GM10266 (cell line): ENCODE results near the gene ZNF670.

Experiments used
- DNase-seq: peaks from one replicate; pipeline ENCODE4 v3.0.0; 2012; ENCODE audit errors: extremely low spot score
- CTCF ChIP-seq: IDR thresholded peaks from 2 replicates; pipeline ENCODE4 v1.5.1; 2012; ENCODE audit warnings: mild to moderate bottlenecking, low read depth; ENCODE audit not compliant: control insufficient read depth, insufficient read depth; ENCODE audit errors: missing control alignments

ZNF670 gene

GRCh38 chr1:247115141-247115510 is 36.5 kb upstream of the ZNF670 start:
- DNase-seq = peak; percentile 19
- no peak for TF ChIP-seq CTCF

- TF ChIP-seq CTCF = no peak
Observed at GRCh38 chr1:247114351-247115140, 35.9 kb upstream of the ZNF670 start.

DNA sequence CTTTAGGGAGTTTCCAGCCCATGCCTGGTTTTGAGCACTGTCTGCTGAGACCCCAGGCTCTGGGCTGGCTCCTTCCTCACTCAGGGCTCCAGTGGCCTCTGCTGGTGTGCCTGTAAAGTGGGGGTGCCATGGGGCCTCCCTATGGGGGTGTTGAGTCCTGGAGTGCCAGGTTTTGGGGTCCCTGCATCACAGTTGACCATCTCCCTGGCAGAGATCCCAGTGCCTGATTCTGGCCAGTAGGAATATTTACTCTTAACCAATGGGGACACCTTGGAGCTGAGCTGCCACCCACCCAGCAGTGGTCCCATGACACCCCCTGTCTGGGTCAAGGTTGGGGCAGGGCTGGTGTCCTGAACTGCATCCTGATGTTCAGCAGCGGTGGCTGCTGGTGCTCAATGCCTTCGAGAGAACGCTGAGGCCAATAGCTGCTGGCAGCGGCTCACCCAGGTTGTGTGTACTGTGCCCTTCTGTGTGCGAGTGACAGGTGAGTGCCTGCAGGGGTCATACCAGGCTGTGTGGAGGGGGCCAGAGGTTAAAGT is 35.2 kb upstream of the ZNF670 start:
- TF ChIP-seq CTCF = no peak
- DNase-seq = no peak

More at GRCh38 chr1:247114351-247115140, 35.9 kb upstream of the ZNF670 start:
- DNase-seq = no peak

DNA sequence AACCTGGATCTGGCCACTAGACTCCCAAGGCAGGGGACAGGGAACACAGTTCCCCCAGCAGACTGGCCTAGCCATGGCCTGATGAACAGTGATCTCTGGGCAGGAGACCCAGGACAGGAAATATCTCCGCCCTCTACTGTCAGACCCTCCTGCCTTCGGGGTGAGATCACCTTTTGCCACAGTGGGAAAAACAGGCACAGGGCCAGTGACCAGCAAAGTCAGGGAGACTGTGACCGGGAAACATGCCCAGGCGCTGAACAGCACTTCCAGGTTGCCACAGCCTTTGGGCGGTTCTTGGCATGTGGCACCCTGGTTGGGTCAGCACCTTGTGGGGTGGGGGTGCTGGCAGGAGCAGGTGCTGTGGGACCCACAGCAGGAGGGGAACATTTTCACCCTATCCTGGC is 34.5 kb upstream of the ZNF670 start:
- TF ChIP-seq CTCF = no peak
- DNase-seq = peak; percentile 28

DNA sequence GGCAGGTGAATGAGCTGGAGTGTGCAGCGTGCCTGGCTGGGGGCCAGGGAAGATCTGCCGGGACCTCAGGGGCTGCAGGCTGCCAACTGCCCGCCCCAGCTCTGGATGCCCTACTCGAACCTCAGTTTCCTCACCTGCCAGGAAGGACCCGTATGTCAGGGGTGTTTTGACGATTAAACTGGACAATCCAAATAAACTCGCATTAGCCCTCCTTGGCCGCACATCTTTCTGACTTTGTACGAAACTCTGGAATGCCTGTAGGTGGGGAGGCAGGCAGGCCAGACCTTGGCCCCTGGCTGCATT is 33.8 kb upstream of the ZNF670 start:
- no peak for TF ChIP-seq CTCF
- DNase-seq = no peak

- peak; percentile 58 for DNase-seq
- no peak for TF ChIP-seq CTCF
Observed at GRCh38 chr1:247111700-247112478, 33.3 kb upstream of the ZNF670 start.

DNA sequence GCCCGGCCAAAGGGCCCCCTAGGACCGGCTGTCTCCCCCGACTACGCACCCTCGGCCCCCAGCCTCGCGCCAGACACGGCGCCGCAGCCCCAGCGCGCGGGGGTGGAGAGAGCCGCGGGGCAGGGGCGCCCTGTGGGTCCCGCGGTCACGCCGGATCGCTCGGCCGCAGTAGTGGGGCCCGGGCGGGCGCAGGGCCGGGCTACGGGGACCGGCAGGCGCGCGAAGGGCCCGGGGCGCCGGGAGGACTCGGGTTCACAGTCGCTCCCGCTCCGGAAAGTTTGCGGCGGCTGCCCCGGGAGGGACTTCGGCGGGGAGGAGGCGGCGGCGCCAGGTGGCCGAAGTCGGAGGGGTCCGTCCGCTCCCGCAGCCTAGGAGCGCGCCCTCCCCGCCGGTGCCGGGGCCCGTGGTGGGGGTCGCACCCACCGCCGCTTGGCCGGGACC is 32.7 kb upstream of the ZNF670 start:
- TF ChIP-seq CTCF = no peak
- peak; percentile 47 for DNase-seq
